Sigmoid colon (tissue), 7 donors: ENCODE measurements around the gene BTBD7. TPM values are rescaled to one million over a fixed set of nuclear protein-coding genes. Genes with fewer than 3 reads are reported as not detected.

Source experiments
- DNase-seq: peaks from one replicate; pipeline ENCODE4 v3.0.0-alpha.2; 2019
- H3K27ac ChIP-seq, 4 donors: fragments of 200-600 bp; sonication (generic); one replicate each; pipeline ENCODE4 v1.5.1; 2016 to 2019; ENCODE audit warnings: mild to moderate bottlenecking in 1 of 4
- H3K27me3 ChIP-seq, 3 donors: fragments of 200-600 bp; sonication (generic); one replicate each; pipeline ENCODE4 v1.5.1; 2019; ENCODE audit warnings: mild to moderate bottlenecking in 1 of 3
- H3K36me3 ChIP-seq, 4 donors: fragments of 200-600 bp; sonication (generic); one replicate each; pipeline ENCODE4 v1.5.1; 2016 to 2019
- H3K4me1 ChIP-seq, 4 donors: fragments of 200-600 bp; sonication (generic); one replicate each; pipeline ENCODE4 v1.5.1; 2017 to 2019
- H3K4me3 ChIP-seq, 4 donors: fragments of 200-600 bp; sonication (generic); one replicate each; pipeline ENCODE4 v1.5.1; 2017 to 2019; ENCODE audit warnings: mild to moderate bottlenecking in 2 of 4, moderate library complexity in 1 of 4
- H3K9me3 ChIP-seq, 4 donors: fragments of 200-600 bp in 3 of 4; sonication (generic) in 3 of 4; one replicate each; pipeline versions ENCODE4 v1.5.1 to v1.6.1; 2013 to 2019
- CTCF ChIP-seq, 4 experiments: fragments of 450-650 bp in 3 of 4; fragments of 200-600 bp in 1 of 4; IDR thresholded peaks; one replicate each; pipeline ENCODE4 v1.5.1; 2016 to 2019; ENCODE audit warnings: antibody characterized with exemption in 4 of 4, mild to moderate bottlenecking in 3 of 4, moderate library complexity in 2 of 4
- EP300 ChIP-seq, 4 donors: sonication (generic); formaldehyde crosslinking; IDR thresholded peaks; one replicate each; pipeline ENCODE4 v1.6.1; 2017; ENCODE audit warnings: antibody characterized with exemption in 4 of 4
- POLR2A ChIP-seq, 2 donors: fragments of 450-650 bp; IDR thresholded peaks; one replicate each; pipeline ENCODE4 v1.6.1; 2016; ENCODE audit warnings: antibody characterized with exemption in 2 of 2, mild to moderate bottlenecking in 2 of 2, moderate library complexity in 2 of 2
- POLR2AphosphoS5 ChIP-seq, 4 donors: sonication (generic); formaldehyde crosslinking; IDR thresholded peaks; one replicate each; pipeline ENCODE4 v1.6.1; 2017; ENCODE audit warnings: antibody characterized with exemption in 4 of 4
- WGBS, 2 donors: extraction: QIAGEN DNeasy Blood & Tissue Kit; methylation state at CpG; one replicate each; pipeline ENCODE4 v1.1.7; 2013; 5-methylcytosine and 5-hydroxymethylcytosine counted together
- intact Hi-C: fragments of 100-400 bp; cut with DNase I; formaldehyde crosslinking; loops from one replicate; pipeline ENCODE4 v1.15.1; 2023
- polyA plus RNA-seq, 3 donors: library from polyadenylated mRNA; stranded (reverse); fragments of 200-250 nt; gene quantifications; one replicate each; pipeline ENCODE4 v1.2.3, GENCODE V29; 2013
- total RNA-seq, 4 donors: library from RNA; depleted of rRNA; stranded (reverse); fragments of >200 nt; gene quantifications; one replicate each; pipeline ENCODE4 v1.1.0, GENCODE V29; 2016
- donor health status: healthy with polysubstance abuse.
- donor health status: Bipolar disorder and iron deficiency.
- donor health status: healthy.

The BTBD7 gene
- total and polyA plus RNA-seq, 7 donors, result 7.8 to 50.7 (median 30.3) TPM

GRCh38 chr14:93249128-93249831, 83.6 kb downstream of the BTBD7 start:
- no peak for DNase-seq
- intact Hi-C loops, result no loop called here
- H3K4me1 ChIP-seq, result no peaks in the 10 kb centered on the region
- no peak overlapping the region for H3K4me3 ChIP-seq
- no peaks in the 10 kb centered on the region for H3K27me3 ChIP-seq
- peaks cover 5 to 84% (median 35%) of the 10 kb centered on the region in 4 donors for H3K36me3 ChIP-seq
- H3K27ac ChIP-seq, result no peak overlapping the region
- H3K9me3 ChIP-seq, result no peaks in the 10 kb centered on the region
- TF ChIP-seq POLR2AphosphoS5 (IDR thresholded peaks at IDR 0.05) (no peak), EP300 (IDR thresholded peaks at IDR 0.05) (no peak), POLR2A (IDR thresholded peaks at IDR 0.05) (no peak), CTCF (IDR thresholded peaks at IDR 0.05) (no peak)
- WGBS, 2 donors, result 91 to 95% methylated on average over 7 of the region's 7 CpGs

- H3K4me3 ChIP-seq, result no peak overlapping the region
- TF ChIP-seq EP300 (IDR thresholded peaks at IDR 0.05) (no peak), CTCF (IDR thresholded peaks at IDR 0.05) (no peak), POLR2A (IDR thresholded peaks at IDR 0.05) (no peak), POLR2AphosphoS5 (IDR thresholded peaks at IDR 0.05) (no peak)
- intact Hi-C loops, result no loop called here
- no peak overlapping the region for H3K27ac ChIP-seq
- DNase-seq, result no peak
- H3K36me3 ChIP-seq, result peaks cover 5 to 96% (median 36%) of the 10 kb centered on the region in 4 donors
- no peaks in the 10 kb centered on the region for H3K9me3 ChIP-seq
- no peaks in the 10 kb centered on the region for H3K4me1 ChIP-seq
- no peaks in the 10 kb centered on the region for H3K27me3 ChIP-seq
Observed at GRCh38 chr14:93246534-93246933, 86.3 kb downstream of the BTBD7 start.

- no peak for DNase-seq
Observed at GRCh38 chr14:93245764-93246420, 86.9 kb downstream of the BTBD7 start.

GRCh38 chr14:93240678-93241000, 92.2 kb downstream of the BTBD7 start:
- H3K27ac ChIP-seq, result no peak overlapping the region
- no peaks in the 10 kb centered on the region for H3K27me3 ChIP-seq
- intact Hi-C loops, result no loop called here
- no peak for TF ChIP-seq EP300 (IDR thresholded peaks at IDR 0.05)
- no peak for TF ChIP-seq POLR2A (IDR thresholded peaks at IDR 0.05)
- no peak for TF ChIP-seq CTCF (IDR thresholded peaks at IDR 0.05)
- no peak for TF ChIP-seq POLR2AphosphoS5 (IDR thresholded peaks at IDR 0.05)
- H3K36me3 ChIP-seq, result peaks cover 6 to 57% (median 24%) of the 10 kb centered on the region in 4 donors
- H3K9me3 ChIP-seq, result no peaks in the 10 kb centered on the region
- no peak for DNase-seq
- WGBS, 2 donors, result 90 to 91% methylated on average over 3 of the region's 3 CpGs
- no peak overlapping the region for H3K4me3 ChIP-seq
- no peaks in the 10 kb centered on the region for H3K4me1 ChIP-seq

More at GRCh38 chr14:93245764-93246420, 86.9 kb downstream of the BTBD7 start:
- TF ChIP-seq POLR2AphosphoS5 (IDR thresholded peaks at IDR 0.05) (no peak), POLR2A (IDR thresholded peaks at IDR 0.05) (no peak), EP300 (IDR thresholded peaks at IDR 0.05) (no peak), CTCF (IDR thresholded peaks at IDR 0.05) (no peak)
- no peak overlapping the region for H3K4me3 ChIP-seq
- H3K27ac ChIP-seq, result no peak overlapping the region
- H3K27me3 ChIP-seq, result no peaks in the 10 kb centered on the region
- intact Hi-C loops, result no loop called here
- no peaks in the 10 kb centered on the region for H3K4me1 ChIP-seq
- no peaks in the 10 kb centered on the region for H3K9me3 ChIP-seq
- 84 to 91% methylated on average over 10 of the region's 10 CpGs for WGBS, 2 donors
- H3K36me3 ChIP-seq, result peaks cover 11 to 96% (median 37%) of the 10 kb centered on the region in 4 donors
